HG03103 (cell line): ENCODE measurements around the gene CFAP52.
"Not testable (repeated sequence)": the region's sequence is repeated elsewhere in the genome, so short reads cannot be mapped to it uniquely, and the experiment has no call there.

Experiments used
- ATAC-seq: cut with Tn5 transposase; IDR thresholded peaks from one replicate; pipeline ENCODE4 v1.9.1; 2021; ENCODE audit warnings: low read depth; ENCODE audit not compliant: unreplicated experiment

Gene CFAP52

GRCh38 chr17:9576521-9577372, at the start of gene CFAP52:
Gene CFAP52, plus strand, starts transcription at chr17:9576642. Its CDS starts 54 bp downstream, at chr17:9576696.
- no peak for ATAC-seq

- ATAC-seq = no peak
Observed at GRCh38 chr17:9527788-9528187, 48.7 kb upstream of the CFAP52 start.

- no peak for ATAC-seq
Observed at GRCh38 chr17:9529033-9529700, 47.3 kb upstream of the CFAP52 start.

GRCh38 chr17:9531034-9531433, 45.4 kb upstream of the CFAP52 start:
- ATAC-seq = no peak

GRCh38 chr17:9532715-9533114, 43.7 kb upstream of the CFAP52 start:
- ATAC-seq = no peak

GRCh38 chr17:9533441-9533840, 43.0 kb upstream of the CFAP52 start:
- ATAC-seq = no peak

GRCh38 chr17:9536061-9536460, 40.4 kb upstream of the CFAP52 start:
- ATAC-seq = no peak

GRCh38 chr17:9537177-9537776, 39.2 kb upstream of the CFAP52 start:
- ATAC-seq = no peak

- no peak for ATAC-seq
Observed at GRCh38 chr17:9538626-9539025, 37.8 kb upstream of the CFAP52 start.

- ATAC-seq = no peak
Observed at GRCh38 chr17:9541718-9542117, 34.7 kb upstream of the CFAP52 start.

GRCh38 chr17:9544221-9544620, 32.2 kb upstream of the CFAP52 start:
- ATAC-seq = no peak

- ATAC-seq = no peak
Observed at GRCh38 chr17:9549215-9549614, 27.2 kb upstream of the CFAP52 start.

GRCh38 chr17:9553181-9553580, 23.3 kb upstream of the CFAP52 start:
- ATAC-seq = no peak

GRCh38 chr17:9553596-9553995, 22.8 kb upstream of the CFAP52 start:
- ATAC-seq = no peak

- not testable (repeated sequence) for ATAC-seq
Observed at GRCh38 chr17:9554715-9555114, 21.7 kb upstream of the CFAP52 start.

GRCh38 chr17:9557161-9557755, 19.2 kb upstream of the CFAP52 start:
- ATAC-seq = no peak

- no peak for ATAC-seq
Observed at GRCh38 chr17:9557857-9558256, 18.6 kb upstream of the CFAP52 start.

- ATAC-seq = no peak
Observed at GRCh38 chr17:9564104-9564503, 12.3 kb upstream of the CFAP52 start.

- no peak for ATAC-seq
Observed at GRCh38 chr17:9566067-9566466, 10.4 kb upstream of the CFAP52 start.

- ATAC-seq = not testable (repeated sequence)
Observed at GRCh38 chr17:9566739-9567138, 9.7 kb upstream of the CFAP52 start.

GRCh38 chr17:9568004-9568403, 8.4 kb upstream of the CFAP52 start:
- no peak for ATAC-seq
